ENCODE data around the gene SLFN12L. TPM values are rescaled to one million over a fixed set of nuclear protein-coding genes. Genes with fewer than 3 reads are reported as not detected.

Gene SLFN12L
- total and polyA plus RNA-seq, 9 of the 15 experiments (the other 6 are each of a cell fraction or from before 2014, with no cell fraction given): 0.04 to 0.31 (median 0.08) TPM; not detected in 3

GRCh38 chr17:35488991-35489390 lies 48.5 kb downstream of the SLFN12L start:
- H3K36me3 ChIP-seq (ENCODE audit: control insufficient read depth, insufficient read depth, low read length): no peaks in the 10 kb centered on the region
- POLR2A ChIA-PET: no interaction called here
- no peak for FAIRE-seq
- no peak for ATAC-seq
- no peak overlapping the region for H3K4me2 ChIP-seq (ENCODE audit: insufficient read depth, low read length)
- WGBS (ENCODE audit: insufficient coverage, low coverage, missing lambda C conversion rate): 8% methylated on average over 15 of the region's 15 CpGs
- no peaks in the 10 kb centered on the region for H4K20me1 ChIP-seq (replicated peaks; ENCODE audit: control insufficient read depth, insufficient read depth, low read length)
- no peaks in the 10 kb centered on the region for H3K9me1 ChIP-seq (ENCODE audit: control insufficient read depth, insufficient read depth, low read length)
- H3K27me3 ChIP-seq (ENCODE audit: control insufficient read depth in 2 of 2, insufficient read depth in 2 of 2, low read length in 2 of 2): peaks cover 44 to 49% of the 10 kb centered on the region in 2 experiments
- H3K9ac ChIP-seq (ENCODE audit: insufficient read depth in 1 of 2, low read depth in 2 of 2, low read length in 2 of 2): no peak overlapping the region
- H3K27ac ChIP-seq (ENCODE audit: extremely low read depth, low read depth, low read length): no peak overlapping the region
- CTCF ChIA-PET (ENCODE audit: low intra/inter-chr PET ratio): no interaction called here
- H2AFZ ChIP-seq (ENCODE audit: low read depth, low read length): no peak overlapping the region
- H3K4me3 ChIP-seq: no peak overlapping the region
- no TSS peak for BruUV-seq (replicated peaks)
- no peak for TF ChIP-seq SFPQ (IDR thresholded peaks at IDR 0.05; ENCODE audit: low read depth, low read length)
- TF ChIP-seq BACH1 (tag; IDR thresholded peaks at IDR 0.05): no peak
- no peak for TF ChIP-seq SIX5 (IDR thresholded peaks at IDR 0.05; ENCODE audit: borderline replicate concordance in 1 of 2, insufficient read depth in 1 of 2, low read depth in 1 of 2, low read length in 2 of 2)
- TF ChIP-seq MCM3 (IDR thresholded peaks at IDR 0.05): no peak
- no peak for TF ChIP-seq NFIX (CRISPR knock-in tag; IDR thresholded peaks at IDR 0.05; ENCODE audit: low read depth)
- TF ChIP-seq ZBTB26 (CRISPR knock-in tag; IDR thresholded peaks at IDR 0.05): no peak
- TF ChIP-seq HES1 (IDR thresholded peaks at IDR 0.05; ENCODE audit: low read depth): no peak
- no peak for TF ChIP-seq ZNF311 (CRISPR knock-in tag; IDR thresholded peaks at IDR 0.05)
- H3K9me3 ChIP-seq (replicated peaks; ENCODE audit: control insufficient read depth, insufficient read depth, low read depth, low read length): no peaks in the 10 kb centered on the region
- in situ Hi-C loops (cut with MboI) (no loop called here), intact Hi-C loops (cut with micrococcal nuclease) (no loop called here)
- H3K4me1 ChIP-seq (replicated peaks in 1 of 2; ENCODE audit: control insufficient read depth in 2 of 2, insufficient read depth in 2 of 2, low read length in 2 of 2): peaks cover 0 to 11% of the 10 kb centered on the region in 2 experiments; a peak in 2 of 5 replicates
- DNase-seq (ENCODE audit: extremely low read depth in 1 of 4, low spot score in 3 of 4): no peak
- no peaks in the 10 kb centered on the region for H3K79me2 ChIP-seq (ENCODE audit: control insufficient read depth, insufficient read depth, low read length)

Data from K562 (cell line).